Endodermal cell (in vitro differentiated cells): Measurements from ENCODE around the gene EDEM3. TPM values are rescaled to one million over a fixed set of nuclear protein-coding genes. Genes with fewer than 3 reads are reported as not detected.

ENCODE experiments used
- DNase-seq: peaks from one replicate; pipeline ENCODE4 v3.0.0-alpha.2; 2017
- H3K27ac ChIP-seq: 2 replicates; pipeline ENCODE4 v1.5.1; 2013; ENCODE audit warnings: mild to moderate bottlenecking, low read depth, low read length, moderate library complexity
- H3K27me3 ChIP-seq: 2 replicates; pipeline ENCODE4 v1.6.1; 2013; ENCODE audit warnings: mild to moderate bottlenecking, low read length, moderate library complexity; ENCODE audit not compliant: insufficient read depth, control insufficient read depth, poor library complexity, severe bottlenecking
- H3K36me3 ChIP-seq: 2 replicates; pipeline ENCODE4 v1.7.0; 2013; ENCODE audit warnings: mild to moderate bottlenecking, low read length, moderate library complexity; ENCODE audit not compliant: control insufficient read depth, insufficient read depth
- H3K4me1 ChIP-seq: one replicate; pipeline ENCODE4 v1.7.0; 2013; ENCODE audit warnings: low read length; ENCODE audit not compliant: control insufficient read depth, insufficient read depth
- H3K4me3 ChIP-seq: 2 replicates; pipeline ENCODE4 v1.5.1; 2013; ENCODE audit warnings: mild to moderate bottlenecking, low read length, moderate library complexity
- H3K9ac ChIP-seq: 2 replicates; pipeline ENCODE4 v1.6.1; 2013; ENCODE audit warnings: mild to moderate bottlenecking, low read length, moderate library complexity; ENCODE audit not compliant: poor library complexity, severe bottlenecking; ENCODE audit errors: extremely low read depth
- H3K9me3 ChIP-seq: 2 replicates; pipeline ENCODE4 v1.6.1; 2013; ENCODE audit warnings: mild to moderate bottlenecking, low read length, moderate library complexity; ENCODE audit not compliant: control insufficient read depth
- H3K27ac Mint-ChIP-seq: 2 replicates; pipeline ENCODE4 v1.8.0; 2020; ENCODE audit warnings: mixed read lengths
- H3K27me3 Mint-ChIP-seq: 2 replicates; pipeline ENCODE4 v1.8.0; 2021; ENCODE audit warnings: mild to moderate bottlenecking, mixed read lengths; ENCODE audit not compliant: insufficient read depth
- H3K36me3 Mint-ChIP-seq: 2 replicates; pipeline ENCODE4 v1.8.0; 2020; ENCODE audit warnings: low read depth, mixed read lengths
- H3K4me1 Mint-ChIP-seq: 2 replicates; pipeline ENCODE4 v1.8.0; 2020; ENCODE audit warnings: mixed read lengths
- H3K4me3 Mint-ChIP-seq: 2 replicates; pipeline ENCODE4 v1.8.0; 2020; ENCODE audit warnings: mild to moderate bottlenecking, moderate library complexity, mixed read lengths
- H3K9me3 Mint-ChIP-seq: 2 replicates; pipeline ENCODE4 v1.8.0; 2020; ENCODE audit warnings: mild to moderate bottlenecking, mixed read lengths
- WGBS, 2 experiments: methylation state at CpG; one replicate each; pipeline versions ENCODE4 v1.1.5 to v1.1.7; 2013; ENCODE audit warnings: missing lambda C conversion rate in 2 of 2, mixed read lengths in 1 of 2; ENCODE audit not compliant: insufficient coverage in 1 of 2, insufficient read length in 1 of 2; 5-methylcytosine and 5-hydroxymethylcytosine counted together
- total RNA-seq, 2 donors: library from RNA; stranded (reverse); fragmentation: NEBNext Ultra II Directional in 1 of 2; extraction: Animal tissue kit (Norgen Biotek cat#: 25700) in 1 of 2; gene quantifications; 2 replicates in 1 of 2; 3 replicates in 1 of 2; pipeline ENCODE4 v1.2.1, GENCODE V29; 2021
- TF ChIP-seq, protein P1 (sequence below): fragments of 200-600 bp; sonication (generic); conservative IDR thresholded peaks from 2 replicates; pipeline ENCODE4 v1.5.0; 2021; ENCODE audit warnings: antibody characterized with exemption, mild to moderate bottlenecking

EDEM3 gene
- total RNA-seq, 2 donors from 2014 or later = 17.0 to 22.0 TPM

DNA sequence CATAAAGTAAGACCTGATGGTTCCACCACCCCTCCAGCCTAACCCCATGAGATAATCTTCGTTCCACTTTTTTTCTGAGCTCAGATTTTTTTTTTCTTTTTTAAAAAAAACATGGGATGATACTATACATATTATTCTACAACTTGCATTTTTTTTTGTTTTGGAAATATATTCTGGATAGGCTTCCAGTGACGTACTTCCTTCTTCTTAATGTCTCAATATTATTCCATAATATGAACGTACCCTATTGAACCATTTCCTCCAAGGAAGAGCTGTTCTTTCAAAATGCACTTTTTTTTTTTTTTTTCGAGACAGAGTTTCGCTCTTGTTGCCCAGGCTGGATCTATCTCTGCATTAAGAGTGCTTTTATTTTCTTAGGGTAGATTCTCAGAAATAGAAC, 1.5 kb downstream of the EDEM3 start:
- peaks cover 21% of the 10 kb centered on the region for H3K27me3 ChIP-seq
- H3K4me3 Mint-ChIP-seq = peak overlapping the region; percentile 90
- no peak overlapping the region for H3K27ac Mint-ChIP-seq
- no peak overlapping the region for H3K27ac ChIP-seq
- no peaks in the 10 kb centered on the region for H3K4me1 ChIP-seq
- no peak for DNase-seq
- H3K27me3 Mint-ChIP-seq = peaks cover 20% of the 10 kb centered on the region
- H3K4me1 Mint-ChIP-seq = peaks cover 9% of the 10 kb centered on the region
- no peaks in the 10 kb centered on the region for H3K9me3 ChIP-seq
- no peak overlapping the region for H3K9ac ChIP-seq
- H3K9me3 Mint-ChIP-seq = no peaks in the 10 kb centered on the region
- H3K36me3 ChIP-seq = no peaks in the 10 kb centered on the region
- WGBS, 2 experiments = 88 to 100% methylated on average over 2 to 5 of the region's 5 CpGs
- TF ChIP-seq, protein P1, sequence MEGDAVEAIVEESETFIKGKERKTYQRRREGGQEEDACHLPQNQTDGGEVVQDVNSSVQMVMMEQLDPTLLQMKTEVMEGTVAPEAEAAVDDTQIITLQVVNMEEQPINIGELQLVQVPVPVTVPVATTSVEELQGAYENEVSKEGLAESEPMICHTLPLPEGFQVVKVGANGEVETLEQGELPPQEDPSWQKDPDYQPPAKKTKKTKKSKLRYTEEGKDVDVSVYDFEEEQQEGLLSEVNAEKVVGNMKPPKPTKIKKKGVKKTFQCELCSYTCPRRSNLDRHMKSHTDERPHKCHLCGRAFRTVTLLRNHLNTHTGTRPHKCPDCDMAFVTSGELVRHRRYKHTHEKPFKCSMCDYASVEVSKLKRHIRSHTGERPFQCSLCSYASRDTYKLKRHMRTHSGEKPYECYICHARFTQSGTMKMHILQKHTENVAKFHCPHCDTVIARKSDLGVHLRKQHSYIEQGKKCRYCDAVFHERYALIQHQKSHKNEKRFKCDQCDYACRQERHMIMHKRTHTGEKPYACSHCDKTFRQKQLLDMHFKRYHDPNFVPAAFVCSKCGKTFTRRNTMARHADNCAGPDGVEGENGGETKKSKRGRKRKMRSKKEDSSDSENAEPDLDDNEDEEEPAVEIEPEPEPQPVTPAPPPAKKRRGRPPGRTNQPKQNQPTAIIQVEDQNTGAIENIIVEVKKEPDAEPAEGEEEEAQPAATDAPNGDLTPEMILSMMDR = no peak
- H3K36me3 Mint-ChIP-seq = no peaks in the 10 kb centered on the region
- H3K4me3 ChIP-seq = peak overlapping the region; percentile 94

- no peaks in the 10 kb centered on the region for H3K36me3 ChIP-seq
- H3K27ac Mint-ChIP-seq = no peak overlapping the region
- H3K4me3 Mint-ChIP-seq = peak overlapping the region; percentile 90
- TF ChIP-seq, protein P1 = no peak
- H3K27me3 ChIP-seq = peaks cover 19% of the 10 kb centered on the region
- 91 to 100% methylated on average over 1 to 2 of the region's 2 CpGs for WGBS, 2 experiments
- H3K4me3 ChIP-seq = no peak overlapping the region
- peaks cover 9% of the 10 kb centered on the region for H3K4me1 Mint-ChIP-seq
- DNase-seq = no peak
- no peaks in the 10 kb centered on the region for H3K9me3 ChIP-seq
- no peaks in the 10 kb centered on the region for H3K4me1 ChIP-seq
- H3K9me3 Mint-ChIP-seq = no peaks in the 10 kb centered on the region
- H3K27ac ChIP-seq = no peak overlapping the region
- no peak overlapping the region for H3K9ac ChIP-seq
- H3K27me3 Mint-ChIP-seq = peaks cover 20% of the 10 kb centered on the region
- H3K36me3 Mint-ChIP-seq = no peaks in the 10 kb centered on the region
These were observed 2.0 kb downstream of the EDEM3 start for GRCh38 chr1:184752656-184753055.

DNA sequence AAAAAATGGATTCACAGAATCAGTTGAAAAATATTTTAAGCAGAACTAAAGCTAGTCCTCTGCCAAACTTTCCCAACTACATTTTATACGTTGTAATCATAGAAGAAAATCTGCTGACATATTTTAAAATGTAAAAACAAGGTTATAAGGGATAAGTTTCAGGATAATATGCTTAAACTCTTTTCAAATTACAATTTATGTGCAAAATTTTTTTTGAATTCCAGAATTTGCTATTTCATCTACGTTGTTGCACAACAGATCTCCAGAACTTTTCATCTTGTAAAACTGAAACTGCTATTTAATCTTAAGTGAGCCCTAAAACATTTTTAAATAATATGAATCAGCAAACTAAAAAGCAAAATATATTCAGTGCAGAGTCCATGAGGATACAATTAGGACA, 5.9 kb downstream of the EDEM3 start:
- no peak overlapping the region for H3K27ac Mint-ChIP-seq
- peaks cover 17% of the 10 kb centered on the region for H3K4me1 Mint-ChIP-seq
- no peaks in the 10 kb centered on the region for H3K9me3 ChIP-seq

More for the DNA sequence above, 5.9 kb downstream of the EDEM3 start:
- H3K27me3 ChIP-seq = no peaks in the 10 kb centered on the region
- 96 to 100% methylated on average over 1 to 2 of the region's 2 CpGs for WGBS, 2 experiments
- H3K36me3 ChIP-seq = no peaks in the 10 kb centered on the region
- H3K4me3 ChIP-seq = no peak overlapping the region
- no peak for DNase-seq
- no peak overlapping the region for H3K27ac ChIP-seq
- Mint-ChIP-seq H3K4me3 (no peak overlapping the region), H3K27me3 (no peaks in the 10 kb centered on the region), H3K36me3 (no peaks in the 10 kb centered on the region), H3K9me3 (no peaks in the 10 kb centered on the region)
- H3K4me1 ChIP-seq = no peaks in the 10 kb centered on the region
- TF ChIP-seq, protein P1 = no peak
- H3K9ac ChIP-seq = no peak overlapping the region
